HG02678 (cell line): ENCODE results near the gene LOXL1.
"Not testable (repeated sequence)": the region's sequence is repeated elsewhere in the genome, so short reads cannot be mapped to it uniquely, and the experiment has no call there.

Experiments used
- ATAC-seq: cut with Tn5 transposase; IDR thresholded peaks from one replicate; pipeline ENCODE4 v1.9.1; 2021; ENCODE audit warnings: mild to moderate bottlenecking, moderate library complexity; ENCODE audit not compliant: unreplicated experiment

The LOXL1 gene

GRCh38 chr15:73972984-73973682 lies 46.9 kb downstream of the LOXL1 start:
- no peak for ATAC-seq

GRCh38 chr15:73973683-73974200 lies 47.5 kb downstream of the LOXL1 start:
- not testable (repeated sequence) for ATAC-seq

GRCh38 chr15:73975440-73976125 lies 49.3 kb downstream of the LOXL1 start:
- not testable (repeated sequence) for ATAC-seq

- ATAC-seq, result no peak
These were observed 52.6 kb downstream of the LOXL1 start for GRCh38 chr15:73978896-73979295.

- no peak for ATAC-seq
These were observed 53.4 kb downstream of the LOXL1 start for GRCh38 chr15:73979636-73980035.

GRCh38 chr15:73981761-73982221 lies 55.5 kb downstream of the LOXL1 start:
- ATAC-seq, result peak; percentile 23

- peak; percentile 63 for ATAC-seq
These were observed 56.1 kb downstream of the LOXL1 start for GRCh38 chr15:73982222-73982962.

- no peak for ATAC-seq
These were observed 57.0 kb downstream of the LOXL1 start for GRCh38 chr15:73983211-73983727.

- no peak for ATAC-seq
These were observed 57.5 kb downstream of the LOXL1 start for GRCh38 chr15:73983773-73984172.

GRCh38 chr15:73984208-73984979 lies 58.1 kb downstream of the LOXL1 start:
- no peak for ATAC-seq

GRCh38 chr15:73985101-73985873 lies 59.0 kb downstream of the LOXL1 start:
- no peak for ATAC-seq

- ATAC-seq, result no peak
These were observed 60.0 kb downstream of the LOXL1 start for GRCh38 chr15:73986055-73986775.

GRCh38 chr15:73986776-73987056 lies 60.5 kb downstream of the LOXL1 start:
- no peak for ATAC-seq

- no peak for ATAC-seq
These were observed 61.0 kb downstream of the LOXL1 start for GRCh38 chr15:73987250-73987649.

- ATAC-seq, result no peak
These were observed 61.6 kb downstream of the LOXL1 start for GRCh38 chr15:73987681-73988444.

- ATAC-seq, result no peak
These were observed 62.2 kb downstream of the LOXL1 start for GRCh38 chr15:73988445-73988969.

- no peak for ATAC-seq
These were observed 62.9 kb downstream of the LOXL1 start for GRCh38 chr15:73989001-73989798.
